Retinal pigment epithelial cell (primary cell): ENCODE data around the gene BCL2L12.

ENCODE experiments used
- DNase-seq: peaks from one replicate; pipeline ENCODE4 v3.0.0-alpha.2; 2010; ENCODE audit warnings: low read depth
- H3K4me3 ChIP-seq: 2 replicates; pipeline ENCODE4 v1.5.1; 2011; ENCODE audit warnings: mild to moderate bottlenecking, low read length, control low read depth, moderate library complexity
- TF ChIP-seq, protein P1 (sequence below): conservative IDR thresholded peaks from 2 replicates; pipeline ENCODE4 v1.5.1; 2011; ENCODE audit warnings: low read depth, low read length, control low read depth, inconsistent platforms

Gene BCL2L12

DNA sequence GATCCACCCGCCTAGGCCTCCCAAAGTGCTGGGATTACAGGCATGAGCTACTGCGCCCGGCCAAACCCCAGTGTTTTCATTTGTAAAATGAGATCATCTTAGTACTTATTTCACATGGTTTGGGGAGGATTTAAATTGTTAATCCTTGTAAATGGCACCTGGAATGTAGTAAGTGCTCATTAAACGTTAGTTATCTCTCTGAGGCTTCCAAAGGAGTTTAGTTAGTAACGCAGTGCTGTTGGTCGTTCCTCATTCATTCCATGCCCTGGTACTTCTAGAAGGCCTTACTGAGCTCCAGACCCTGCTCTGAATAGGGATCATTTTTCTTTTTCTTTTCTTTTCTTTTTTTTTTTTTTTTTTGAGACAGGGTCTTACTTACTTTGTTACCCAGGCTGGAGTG is 30.4 kb downstream of the BCL2L12 start:
- no peak for DNase-seq
- TF ChIP-seq, protein P1, sequence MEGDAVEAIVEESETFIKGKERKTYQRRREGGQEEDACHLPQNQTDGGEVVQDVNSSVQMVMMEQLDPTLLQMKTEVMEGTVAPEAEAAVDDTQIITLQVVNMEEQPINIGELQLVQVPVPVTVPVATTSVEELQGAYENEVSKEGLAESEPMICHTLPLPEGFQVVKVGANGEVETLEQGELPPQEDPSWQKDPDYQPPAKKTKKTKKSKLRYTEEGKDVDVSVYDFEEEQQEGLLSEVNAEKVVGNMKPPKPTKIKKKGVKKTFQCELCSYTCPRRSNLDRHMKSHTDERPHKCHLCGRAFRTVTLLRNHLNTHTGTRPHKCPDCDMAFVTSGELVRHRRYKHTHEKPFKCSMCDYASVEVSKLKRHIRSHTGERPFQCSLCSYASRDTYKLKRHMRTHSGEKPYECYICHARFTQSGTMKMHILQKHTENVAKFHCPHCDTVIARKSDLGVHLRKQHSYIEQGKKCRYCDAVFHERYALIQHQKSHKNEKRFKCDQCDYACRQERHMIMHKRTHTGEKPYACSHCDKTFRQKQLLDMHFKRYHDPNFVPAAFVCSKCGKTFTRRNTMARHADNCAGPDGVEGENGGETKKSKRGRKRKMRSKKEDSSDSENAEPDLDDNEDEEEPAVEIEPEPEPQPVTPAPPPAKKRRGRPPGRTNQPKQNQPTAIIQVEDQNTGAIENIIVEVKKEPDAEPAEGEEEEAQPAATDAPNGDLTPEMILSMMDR: no peak

DNA sequence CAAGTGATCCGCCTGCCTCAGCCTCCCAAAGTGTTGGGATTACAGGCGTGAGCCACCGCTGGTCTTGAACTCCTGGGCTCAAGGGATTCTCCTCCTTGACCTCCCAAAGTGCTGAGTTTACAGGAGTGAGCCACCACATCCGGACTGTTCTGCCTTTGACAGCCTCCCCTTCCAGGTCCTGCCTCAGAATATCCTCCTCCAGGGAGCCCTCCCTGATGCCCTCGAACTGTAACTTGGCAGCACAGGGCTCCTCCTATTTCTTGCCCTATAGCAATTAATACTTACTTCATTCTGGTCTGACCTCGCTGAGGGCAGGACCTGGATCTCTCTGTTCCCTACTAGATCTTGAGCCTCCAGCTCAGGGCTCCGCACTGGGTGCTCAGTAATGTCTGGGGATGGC is 31.1 kb downstream of the BCL2L12 start:
- TF ChIP-seq, protein P1: no peak
- DNase-seq: no peak

More for the DNA sequence above, 30.4 kb downstream of the BCL2L12 start:
- no peak overlapping the region for H3K4me3 ChIP-seq

DNA sequence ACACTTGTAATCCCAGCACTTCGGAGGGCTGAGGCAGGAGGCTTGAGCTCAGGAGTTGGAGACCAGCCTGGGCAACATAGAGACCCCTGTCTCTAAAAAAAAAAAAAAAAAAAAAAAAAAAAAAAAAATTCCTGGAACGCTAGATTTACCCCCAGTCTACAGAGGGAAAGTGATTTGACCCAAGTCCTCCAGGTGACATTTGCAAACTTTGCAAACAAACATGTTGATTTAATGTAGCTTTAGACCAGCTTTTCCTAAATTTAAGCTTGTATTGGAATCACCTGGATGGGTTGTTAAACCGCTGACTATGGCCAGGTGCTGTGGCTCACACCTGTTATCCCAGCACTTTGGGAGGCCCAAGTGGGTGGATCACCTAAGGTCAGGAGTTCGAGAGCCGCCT is 33.6 kb downstream of the BCL2L12 start:
- no peak for DNase-seq
- H3K4me3 ChIP-seq: no peak overlapping the region
- TF ChIP-seq, protein P1: no peak

More for the DNA sequence above, 31.1 kb downstream of the BCL2L12 start:
- no peak overlapping the region for H3K4me3 ChIP-seq

DNA sequence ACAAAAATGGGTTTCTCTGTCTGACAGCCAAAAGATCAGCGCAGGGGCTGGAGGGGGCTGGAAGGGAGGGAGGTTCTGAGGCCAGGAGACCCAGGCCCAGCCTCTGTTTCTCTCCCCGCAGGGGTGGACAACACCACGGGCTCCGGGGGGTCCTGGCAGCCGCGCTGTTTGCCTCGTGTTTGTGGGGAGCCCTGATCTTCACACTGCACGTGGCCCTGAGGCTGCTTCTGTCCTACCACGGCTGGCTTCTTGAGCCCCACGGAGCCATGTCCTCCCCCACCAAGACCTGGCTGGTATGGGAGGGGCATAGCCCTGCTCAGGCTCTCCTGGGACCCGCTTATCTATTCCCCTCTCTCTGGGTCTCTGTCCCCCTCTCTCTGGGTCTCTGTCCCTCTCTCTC is 34.8 kb downstream of the BCL2L12 start:
- DNase-seq: no peak
- TF ChIP-seq, protein P1: no peak
- no peak overlapping the region for H3K4me3 ChIP-seq

DNA sequence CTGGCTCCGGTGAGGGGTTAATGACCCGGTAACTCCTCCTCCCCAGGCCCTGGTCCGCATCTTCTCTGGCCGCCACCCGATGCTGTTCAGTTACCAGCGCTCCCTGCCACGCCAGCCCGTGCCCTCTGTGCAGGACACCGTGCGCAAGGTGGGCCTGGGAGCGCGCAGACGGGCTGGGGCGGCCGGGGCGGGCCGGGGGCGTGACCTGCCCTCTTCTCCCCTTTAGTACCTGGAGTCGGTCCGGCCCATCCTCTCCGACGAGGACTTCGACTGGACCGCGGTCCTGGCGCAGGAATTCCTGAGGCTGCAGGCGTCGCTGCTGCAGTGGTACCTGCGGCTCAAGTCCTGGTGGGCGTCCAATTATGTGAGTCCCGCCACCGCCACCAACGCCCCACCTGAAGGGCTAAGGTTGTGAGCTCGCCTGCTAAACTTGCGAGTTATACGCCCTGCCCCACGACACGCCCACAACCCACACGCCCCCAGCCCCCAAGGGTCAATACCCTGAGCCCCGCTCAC is 35.6 kb downstream of the BCL2L12 start:
- DNase-seq: no peak
- no peak overlapping the region for H3K4me3 ChIP-seq
- TF ChIP-seq, protein P1: no peak

DNA sequence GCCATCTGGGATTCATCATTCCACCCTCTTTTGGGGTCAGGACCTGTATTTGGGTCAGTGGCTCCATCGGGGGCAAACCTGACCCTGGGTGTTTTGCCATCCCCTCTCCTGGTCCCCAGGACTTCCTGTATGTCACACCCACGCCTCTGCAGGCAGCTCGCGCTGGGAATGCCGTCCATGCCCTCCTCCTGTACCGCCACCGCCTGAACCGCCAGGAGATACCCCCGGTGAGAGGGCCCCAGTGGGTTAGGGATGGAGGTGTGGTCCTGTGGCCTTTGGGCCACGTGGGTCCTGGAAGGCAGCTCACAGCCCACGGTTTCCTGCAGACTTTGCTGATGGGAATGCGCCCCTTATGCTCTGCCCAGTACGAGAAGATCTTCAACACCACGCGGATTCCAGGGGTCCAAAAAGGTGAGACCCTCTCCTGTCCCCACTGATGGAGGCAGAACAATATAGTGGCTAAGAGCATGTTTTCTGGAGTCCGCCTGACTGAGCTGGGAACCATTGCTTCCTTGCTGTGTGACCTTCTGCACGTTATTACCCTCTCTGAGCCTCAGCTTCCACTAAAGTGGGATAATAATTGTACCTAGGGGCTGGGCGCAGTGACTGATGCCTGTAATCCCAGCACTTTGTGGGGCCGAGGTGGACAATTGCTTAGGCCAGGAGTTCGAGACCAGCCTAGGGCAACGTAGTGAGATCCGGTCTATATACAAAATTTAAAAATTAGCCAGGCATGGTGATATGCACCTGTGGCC is 39.3 kb downstream of the BCL2L12 start:
- no peak for DNase-seq
- TF ChIP-seq, protein P1: no peak
- H3K4me3 ChIP-seq: no peak overlapping the region

- no peak overlapping the region for H3K4me3 ChIP-seq
- no peak for DNase-seq
- TF ChIP-seq, protein P1: no peak
Observed at GRCh38 chr19:49705919-49706318, 40.2 kb downstream of the BCL2L12 start.
